CD4-positive, alpha-beta memory T cell (primary cell): ENCODE data around the gene CCDC186. TPM values are rescaled to one million over a fixed set of nuclear protein-coding genes. Genes with fewer than 3 reads are reported as not detected.
"Not testable (repeated sequence)": the region's sequence is repeated elsewhere in the genome, so short reads cannot be mapped to it uniquely, and the experiment has no call there.

Experiments
- CTCF ChIA-PET: fragments of 350-600 bp; sonication (Branson Sonifier 250); formaldehyde crosslinking; loops from one replicate; lab custom pipeline; 2021; ENCODE audit warnings: inconsistent platforms; ENCODE audit not compliant: partially characterized antibody; lab: Charles Lee
- POLR2A ChIA-PET: fragments of 350-600 bp; sonication (Branson Sonifier 250); formaldehyde crosslinking; loops from one replicate; lab custom pipeline; 2021; ENCODE audit not compliant: partially characterized antibody; lab: Charles Lee
- DNase-seq, 5 donors: peaks; one replicate each; pipeline versions ENCODE4 v3.0.0 to v3.0.0-alpha.2; 2020 to 2022; ENCODE audit warnings: mixed read lengths in 1 of 5
- H3K27ac ChIP-seq: one replicate; pipeline ENCODE4 v1.7.0; 2013; ENCODE audit warnings: low read depth, low read length
- H3K27me3 ChIP-seq: 2 replicates; pipeline ENCODE4 v1.7.0; 2013; ENCODE audit warnings: mild to moderate bottlenecking, low read length, moderate library complexity; ENCODE audit not compliant: insufficient read depth
- H3K36me3 ChIP-seq: 2 replicates; pipeline ENCODE4 v1.7.0; 2013; ENCODE audit warnings: mild to moderate bottlenecking, low read length, moderate library complexity; ENCODE audit not compliant: insufficient read depth
- H3K4me1 ChIP-seq: 2 replicates; pipeline ENCODE4 v1.7.0; 2013; ENCODE audit warnings: mild to moderate bottlenecking, low read length, moderate library complexity; ENCODE audit not compliant: insufficient read depth
- H3K4me3 ChIP-seq, 2 donors: one replicate each; pipeline ENCODE4 v1.7.0; 2013; ENCODE audit warnings: low read length in 2 of 2, mild to moderate bottlenecking in 1 of 2
- H3K9me3 ChIP-seq, 2 donors: one replicate each; pipeline ENCODE4 v1.7.0; 2013; ENCODE audit warnings: low read length in 2 of 2, control low read depth in 1 of 2; ENCODE audit not compliant: control insufficient read depth in 1 of 2
- H3K27ac Mint-ChIP-seq, 7 donors: one replicate each; pipeline ENCODE4 v1.8.0; 2020 to 2021; ENCODE audit warnings: mixed read lengths in 7 of 7, mild to moderate bottlenecking in 6 of 7, inconsistent platforms in 3 of 7, moderate library complexity in 3 of 7
- H3K27me3 Mint-ChIP-seq, 2 donors: one replicate each; pipeline ENCODE4 v1.8.0; 2020 to 2021; ENCODE audit warnings: mixed read lengths in 2 of 2
- H3K36me3 Mint-ChIP-seq, 2 donors: one replicate each; pipeline ENCODE4 v1.8.0; 2020 to 2021; ENCODE audit warnings: mixed read lengths in 2 of 2, inconsistent platforms in 1 of 2, mild to moderate bottlenecking in 1 of 2
- H3K4me1 Mint-ChIP-seq, 4 donors: one replicate each; pipeline ENCODE4 v1.8.0; 2020 to 2021; ENCODE audit warnings: mixed read lengths in 4 of 4, mild to moderate bottlenecking in 1 of 4
- H3K4me3 Mint-ChIP-seq, 8 donors: one replicate each; pipeline ENCODE4 v1.8.0; 2020 to 2021; ENCODE audit warnings: mixed read lengths in 8 of 8, mild to moderate bottlenecking in 7 of 8, moderate library complexity in 6 of 8, inconsistent platforms in 3 of 8
- H3K9me3 Mint-ChIP-seq, 8 donors: one replicate each; pipeline ENCODE4 v1.8.0; 2020 to 2021; ENCODE audit warnings: mixed read lengths in 8 of 8, mild to moderate bottlenecking in 5 of 8, inconsistent platforms in 3 of 8, moderate library complexity in 1 of 8
- intact Hi-C: fragments of 100-400 bp; cut with micrococcal nuclease; formaldehyde crosslinking; loops from one replicate; pipeline ENCODE4 v1.15.1; 2023
- polyA plus RNA-seq, 2 donors: library from polyadenylated mRNA; unstranded; fragments of 300-500 nt; fragmentation: Illumina TruSeq; gene quantifications; one replicate each; pipeline ENCODE4 v1.2.3, GENCODE V29; 2021
- total RNA-seq, 2 experiments: library from RNA; stranded (reverse); gene quantifications; one replicate each; pipeline ENCODE4 v1.2.3, GENCODE V29; 2021

The CCDC186 gene
- total and polyA plus RNA-seq, 4 experiments from 2014 or later = 20.8 to 43.3 (median 31.4) TPM

- H3K9me3 Mint-ChIP-seq, H3K9me3 ChIP-seq, H3K27me3 ChIP-seq, POLR2A ChIA-PET, H3K27ac Mint-ChIP-seq, H3K4me3 Mint-ChIP-seq, H3K4me1 ChIP-seq, H3K4me3 ChIP-seq, DNase-seq, CTCF ChIA-PET, H3K27me3 Mint-ChIP-seq, intact Hi-C loops, H3K27ac ChIP-seq: not testable (repeated sequence)
- H3K4me1 Mint-ChIP-seq = peaks cover 2 to 10% (median 5%) of the 10 kb centered on the region in 4 donors
- H3K36me3 Mint-ChIP-seq = peaks cover 61 to 64% of the 10 kb centered on the region in 2 donors
- H3K36me3 ChIP-seq = peaks cover 13% of the 10 kb centered on the region
Measured at GRCh38 chr10:114149476-114149875, 24.5 kb downstream of the CCDC186 start.

- intact Hi-C loops = no loop called here
- H3K36me3 ChIP-seq = peaks cover 27% of the 10 kb centered on the region
Measured at GRCh38 chr10:114143160-114143559, 30.8 kb downstream of the CCDC186 start.

DNA sequence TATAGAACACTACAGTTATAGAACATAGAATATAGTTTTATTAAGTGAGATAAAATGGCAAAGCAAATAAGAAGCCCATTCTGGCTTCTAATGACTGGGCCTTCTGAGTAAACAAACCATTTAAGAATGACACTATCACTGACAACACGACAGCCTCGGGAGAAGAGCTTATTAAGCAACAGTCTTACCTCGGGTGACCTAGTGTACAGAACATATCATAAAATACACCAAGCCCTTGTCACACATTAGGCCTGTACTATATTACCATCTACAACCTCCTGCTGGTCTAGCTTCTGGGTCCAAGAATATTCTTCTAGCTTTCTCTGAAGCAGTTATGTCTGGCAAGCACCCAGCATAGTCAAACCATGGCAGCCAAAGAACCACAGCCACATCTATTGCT lies 32.0 kb downstream of the CCDC186 start:
- no peak for DNase-seq
- POLR2A ChIA-PET = no interaction called here
- CTCF ChIA-PET = no interaction called here
- peaks cover 27% of the 10 kb centered on the region for H3K36me3 ChIP-seq
- Mint-ChIP-seq H3K27me3 (no peaks in the 10 kb centered on the region), H3K4me1 (no peaks in the 10 kb centered on the region), H3K36me3 (peaks cover 56 to 60% of the 10 kb centered on the region in 2 donors), H3K9me3 (no peaks in the 10 kb centered on the region), H3K27ac (no peak overlapping the region), H3K4me3 (no peak overlapping the region)
- no peaks in the 10 kb centered on the region for H3K27me3 ChIP-seq
- no peak overlapping the region for H3K4me3 ChIP-seq
- no peaks in the 10 kb centered on the region for H3K9me3 ChIP-seq
- no peak overlapping the region for H3K27ac ChIP-seq
- intact Hi-C loops = no loop called here
- no peaks in the 10 kb centered on the region for H3K4me1 ChIP-seq

More at GRCh38 chr10:114143160-114143559, 30.8 kb downstream of the CCDC186 start:
- ChIA-PET POLR2A (no interaction called here), CTCF (no interaction called here)
- Mint-ChIP-seq H3K4me1 (no peaks in the 10 kb centered on the region), H3K9me3 (no peaks in the 10 kb centered on the region), H3K27me3 (no peaks in the 10 kb centered on the region), H3K4me3 (no peak overlapping the region), H3K27ac (peak overlapping the region in 1 of 7 donors; percentile 35), H3K36me3 (peaks cover 63 to 65% of the 10 kb centered on the region in 2 donors)
- H3K27ac ChIP-seq = no peak overlapping the region
- H3K4me1 ChIP-seq = no peaks in the 10 kb centered on the region
- H3K9me3 ChIP-seq = no peaks in the 10 kb centered on the region
- DNase-seq = no peak
- H3K4me3 ChIP-seq = no peak overlapping the region
- no peaks in the 10 kb centered on the region for H3K27me3 ChIP-seq

GRCh38 chr10:114140827-114141226 lies 33.2 kb downstream of the CCDC186 start:
- H3K4me1 ChIP-seq, H3K27me3 ChIP-seq, H3K4me1 Mint-ChIP-seq, DNase-seq, intact Hi-C loops, H3K9me3 ChIP-seq, H3K27me3 Mint-ChIP-seq, H3K27ac ChIP-seq, H3K4me3 Mint-ChIP-seq, POLR2A ChIA-PET, H3K9me3 Mint-ChIP-seq, H3K4me3 ChIP-seq: not testable (repeated sequence)
- H3K36me3 ChIP-seq = peaks cover 31% of the 10 kb centered on the region
- Mint-ChIP-seq H3K27ac (peak overlapping the region in 2 of 7 donors; percentile 26 to 27), H3K36me3 (peaks cover 58 to 63% of the 10 kb centered on the region in 2 donors)
- CTCF ChIA-PET = interaction anchor here (0.6 to 1.0 kb wide), 3 partner anchors 9 to 215 kb away, joined by 3 to 4 read pairs (median 3); no protein-coding TSS in a partner anchor

DNA sequence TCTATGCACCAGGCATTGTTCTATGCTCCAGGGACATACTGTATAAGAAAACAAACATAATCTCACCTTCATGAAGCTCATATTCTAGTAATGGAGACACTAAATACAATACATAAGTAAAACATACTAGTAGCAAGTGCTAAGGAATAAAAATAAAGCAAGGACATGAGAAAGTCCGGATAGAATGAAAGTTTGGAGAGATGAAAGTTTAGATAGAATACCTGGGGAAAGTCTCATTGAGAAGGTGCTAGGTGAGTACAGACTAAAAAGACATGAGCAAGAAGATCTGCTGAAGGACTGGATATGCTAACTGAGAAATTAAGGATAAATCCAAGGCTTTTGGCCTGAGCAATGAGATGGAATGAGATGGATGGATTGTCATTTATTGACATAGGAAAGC lies 34.0 kb downstream of the CCDC186 start:
- Mint-ChIP-seq H3K9me3 (no peaks in the 10 kb centered on the region), H3K36me3 (peaks cover 59 to 71% of the 10 kb centered on the region in 2 donors), H3K4me1 (no peaks in the 10 kb centered on the region), H3K27me3 (no peaks in the 10 kb centered on the region), H3K4me3 (no peak overlapping the region), H3K27ac (no peak overlapping the region)
- intact Hi-C loops = no loop called here
- no peaks in the 10 kb centered on the region for H3K9me3 ChIP-seq
- no peak overlapping the region for H3K4me3 ChIP-seq
- H3K4me1 ChIP-seq = no peaks in the 10 kb centered on the region
- no peaks in the 10 kb centered on the region for H3K27me3 ChIP-seq
- H3K36me3 ChIP-seq = peaks cover 34% of the 10 kb centered on the region
- ChIA-PET POLR2A (no interaction called here), CTCF (interaction anchor here (1.0 kb wide), 1 partner anchor 11 kb away, joined by 3 read pairs; no protein-coding TSS in a partner anchor)
- no peak for DNase-seq
- no peak overlapping the region for H3K27ac ChIP-seq

- H3K36me3 Mint-ChIP-seq = peaks cover 65 to 79% of the 10 kb centered on the region in 2 donors
- no peaks in the 10 kb centered on the region for H3K9me3 ChIP-seq
- no peaks in the 10 kb centered on the region for H3K9me3 Mint-ChIP-seq
- DNase-seq = no peak
- intact Hi-C loops = no loop called here
- H3K4me1 Mint-ChIP-seq = no peaks in the 10 kb centered on the region
- H3K27ac Mint-ChIP-seq = peak overlapping the region in 2 of 7 donors; percentile 6 to 12
- peaks cover 45% of the 10 kb centered on the region for H3K36me3 ChIP-seq
- no peaks in the 10 kb centered on the region for H3K4me1 ChIP-seq
- ChIA-PET POLR2A (no interaction called here), CTCF (no interaction called here)
- H3K27me3 ChIP-seq = no peaks in the 10 kb centered on the region
- H3K27ac ChIP-seq = no peak overlapping the region
- no peaks in the 10 kb centered on the region for H3K27me3 Mint-ChIP-seq
- H3K4me3 ChIP-seq = no peak overlapping the region
- H3K4me3 Mint-ChIP-seq = no peak overlapping the region
Measured at GRCh38 chr10:114138581-114138980, 35.4 kb downstream of the CCDC186 start.

GRCh38 chr10:114135476-114135875 lies 38.5 kb downstream of the CCDC186 start:
- peaks cover 57 to 73% of the 10 kb centered on the region in 2 donors for H3K36me3 Mint-ChIP-seq
- DNase-seq = no peak
- H3K9me3 ChIP-seq = no peaks in the 10 kb centered on the region
- CTCF ChIA-PET = no interaction called here
- H3K27ac ChIP-seq = no peak overlapping the region
- H3K27ac Mint-ChIP-seq = peak overlapping the region in 1 of 7 donors; percentile 58
- no peak overlapping the region for H3K4me3 Mint-ChIP-seq
- no peaks in the 10 kb centered on the region for H3K4me1 Mint-ChIP-seq
- H3K36me3 ChIP-seq = peaks cover 42% of the 10 kb centered on the region
- intact Hi-C loops = no loop called here
- H3K27me3 Mint-ChIP-seq = no peaks in the 10 kb centered on the region
- no peak overlapping the region for H3K4me3 ChIP-seq
- no peaks in the 10 kb centered on the region for H3K9me3 Mint-ChIP-seq
- no peaks in the 10 kb centered on the region for H3K4me1 ChIP-seq
- POLR2A ChIA-PET = no interaction called here
- no peaks in the 10 kb centered on the region for H3K27me3 ChIP-seq
